Kidney (tissue), 14 donors: Measurements from ENCODE around the gene LDAF1. TPM values are rescaled to one million over a fixed set of nuclear protein-coding genes. Genes with fewer than 3 reads are reported as not detected.

Source experiments
- DNase-seq, 5 donors: peaks; one replicate each; pipeline ENCODE4 v3.0.0-alpha.2; 2013 to 2020
- FAIRE-seq: peaks from 2 replicates; lab custom pipeline; 2012; peaks lifted over from hg19 to GRCh38; lab: Jason Lieb, UNC
- H3K27ac ChIP-seq, 2 donors: one replicate each; pipeline ENCODE4 v1.7.0; 2013; ENCODE audit warnings: low read depth in 2 of 2, low read length in 2 of 2, inconsistent platforms in 1 of 2
- H3K27me3 ChIP-seq: one replicate; pipeline ENCODE4 v1.7.1; 2013; ENCODE audit warnings: low read length, inconsistent platforms; ENCODE audit not compliant: control insufficient read depth, insufficient read depth
- H3K36me3 ChIP-seq, 3 donors: one replicate each; pipeline versions ENCODE4 v1.7.0 to v1.7.1; 2013; ENCODE audit warnings: low read length in 3 of 3, control low read depth in 1 of 3, inconsistent platforms in 1 of 3; ENCODE audit not compliant: insufficient read depth in 3 of 3, control insufficient read depth in 2 of 3
- H3K4me1 ChIP-seq, 3 donors: one replicate each; pipeline versions ENCODE4 v1.7.0 to v1.7.1; 2013; ENCODE audit warnings: low read length in 3 of 3, inconsistent platforms in 1 of 3, low read depth in 1 of 3; ENCODE audit not compliant: control insufficient read depth in 2 of 3, insufficient read depth in 2 of 3
- H3K4me3 ChIP-seq, 3 donors: one replicate each; pipeline versions ENCODE4 v1.7.0 to v1.8.1; 2013; ENCODE audit warnings: low read length in 3 of 3, control low read depth in 1 of 3, inconsistent platforms in 1 of 3
- H3K9ac ChIP-seq, 3 donors: one replicate each; pipeline versions ENCODE4 v1.7.0 to v1.7.1; 2013; ENCODE audit warnings: low read length in 3 of 3, control low read depth in 1 of 3, inconsistent platforms in 1 of 3
- H3K9me3 ChIP-seq, 3 donors: one replicate each; pipeline versions ENCODE4 v1.7.0 to v1.7.1; 2013; ENCODE audit warnings: low read length in 3 of 3, control low read depth in 1 of 3, inconsistent platforms in 1 of 3; ENCODE audit not compliant: control insufficient read depth in 2 of 3, insufficient read depth in 1 of 3
- intact Hi-C: fragments of 100-400 bp; cut with DNase I; formaldehyde crosslinking; loops from one replicate; pipeline ENCODE4 v1.11.1; 2022
- polyA plus RNA-seq: library from polyadenylated mRNA; stranded (reverse); fragments of 350-450 nt; fragmentation: Illumina TruSeq; extraction: RNeasy Lipid Tissue Mini Kit (QIAGEN cat#74804); gene quantifications from one replicate; pipeline ENCODE4 v1.2.3, GENCODE V29; 2014; ENCODE audit warnings: low read depth, low replicate concordance; ENCODE audit not compliant: insufficient read depth
- total RNA-seq: library from RNA; stranded (reverse); fragmentation: NEBNext Ultra II Directional; extraction: Animal tissue kit (Norgen Biotek cat#: 25700); gene quantifications from one replicate; pipeline ENCODE4 v1.2.1, GENCODE V29; 2021
- TF ChIP-seq, protein P1 (sequence below): IDR thresholded peaks from 3 replicates; pipeline ENCODE4 v1.5.1; 2012; ENCODE audit warnings: mild to moderate bottlenecking, moderate library complexity, borderline replicate concordance; ENCODE audit not compliant: insufficient read depth; ENCODE audit errors: extremely low read depth
- donor health status: control.
- donor health status: control.
- donor health status: control.
- donor health status: control.
- donor health status: control.
- donor health status: DM: yes; HTN: yes; CAD: no.
- donor health status: Normal renal cell carcinoma (clear cell type).

Gene LDAF1
- total and polyA plus RNA-seq, 2 donors from 2014 or later = 16.4 to 35.1 TPM

DNA sequence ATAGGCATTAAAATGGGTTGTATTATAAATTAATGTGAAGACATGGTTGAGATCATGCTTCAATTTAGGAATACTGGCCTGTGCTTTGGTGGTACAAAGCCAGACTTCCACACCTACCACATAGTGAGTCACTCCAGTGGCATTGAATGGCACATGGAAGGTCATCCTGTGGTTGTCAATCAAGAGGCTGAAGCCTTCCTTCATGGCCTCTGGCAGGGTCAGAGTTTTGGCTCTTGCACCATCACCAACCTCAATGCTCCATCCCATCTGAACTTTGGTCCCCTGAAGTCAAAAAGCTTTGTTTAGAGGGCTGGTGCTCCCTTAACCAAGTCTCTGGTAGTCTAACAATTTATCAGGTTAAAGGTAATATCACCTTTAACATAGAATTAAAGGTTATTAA is 46.8 kb downstream of the LDAF1 start:
- no peak overlapping the region for H3K9ac ChIP-seq
- H3K9me3 ChIP-seq = no peaks in the 10 kb centered on the region
- no peaks in the 10 kb centered on the region for H3K4me1 ChIP-seq
- H3K36me3 ChIP-seq = no peaks in the 10 kb centered on the region
- no peak overlapping the region for H3K4me3 ChIP-seq
- DNase-seq (no peak), FAIRE-seq (no peak)
- TF ChIP-seq, protein P1, sequence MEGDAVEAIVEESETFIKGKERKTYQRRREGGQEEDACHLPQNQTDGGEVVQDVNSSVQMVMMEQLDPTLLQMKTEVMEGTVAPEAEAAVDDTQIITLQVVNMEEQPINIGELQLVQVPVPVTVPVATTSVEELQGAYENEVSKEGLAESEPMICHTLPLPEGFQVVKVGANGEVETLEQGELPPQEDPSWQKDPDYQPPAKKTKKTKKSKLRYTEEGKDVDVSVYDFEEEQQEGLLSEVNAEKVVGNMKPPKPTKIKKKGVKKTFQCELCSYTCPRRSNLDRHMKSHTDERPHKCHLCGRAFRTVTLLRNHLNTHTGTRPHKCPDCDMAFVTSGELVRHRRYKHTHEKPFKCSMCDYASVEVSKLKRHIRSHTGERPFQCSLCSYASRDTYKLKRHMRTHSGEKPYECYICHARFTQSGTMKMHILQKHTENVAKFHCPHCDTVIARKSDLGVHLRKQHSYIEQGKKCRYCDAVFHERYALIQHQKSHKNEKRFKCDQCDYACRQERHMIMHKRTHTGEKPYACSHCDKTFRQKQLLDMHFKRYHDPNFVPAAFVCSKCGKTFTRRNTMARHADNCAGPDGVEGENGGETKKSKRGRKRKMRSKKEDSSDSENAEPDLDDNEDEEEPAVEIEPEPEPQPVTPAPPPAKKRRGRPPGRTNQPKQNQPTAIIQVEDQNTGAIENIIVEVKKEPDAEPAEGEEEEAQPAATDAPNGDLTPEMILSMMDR = no peak
- intact Hi-C loops = no loop called here
- H3K27ac ChIP-seq = no peak overlapping the region
- no peaks in the 10 kb centered on the region for H3K27me3 ChIP-seq

GRCh38 chr16:21206550-21206949 is 48.1 kb downstream of the LDAF1 start:
- no peaks in the 10 kb centered on the region for H3K36me3 ChIP-seq
- H3K27me3 ChIP-seq = no peaks in the 10 kb centered on the region
- H3K4me3 ChIP-seq = no peak overlapping the region
- H3K9me3 ChIP-seq = no peaks in the 10 kb centered on the region
- H3K27ac ChIP-seq = no peak overlapping the region
- intact Hi-C loops = no loop called here
- TF ChIP-seq, protein P1 = no peak
- H3K9ac ChIP-seq = no peak overlapping the region
- H3K4me1 ChIP-seq = no peaks in the 10 kb centered on the region
- no peak for FAIRE-seq
- no peak for DNase-seq

DNA sequence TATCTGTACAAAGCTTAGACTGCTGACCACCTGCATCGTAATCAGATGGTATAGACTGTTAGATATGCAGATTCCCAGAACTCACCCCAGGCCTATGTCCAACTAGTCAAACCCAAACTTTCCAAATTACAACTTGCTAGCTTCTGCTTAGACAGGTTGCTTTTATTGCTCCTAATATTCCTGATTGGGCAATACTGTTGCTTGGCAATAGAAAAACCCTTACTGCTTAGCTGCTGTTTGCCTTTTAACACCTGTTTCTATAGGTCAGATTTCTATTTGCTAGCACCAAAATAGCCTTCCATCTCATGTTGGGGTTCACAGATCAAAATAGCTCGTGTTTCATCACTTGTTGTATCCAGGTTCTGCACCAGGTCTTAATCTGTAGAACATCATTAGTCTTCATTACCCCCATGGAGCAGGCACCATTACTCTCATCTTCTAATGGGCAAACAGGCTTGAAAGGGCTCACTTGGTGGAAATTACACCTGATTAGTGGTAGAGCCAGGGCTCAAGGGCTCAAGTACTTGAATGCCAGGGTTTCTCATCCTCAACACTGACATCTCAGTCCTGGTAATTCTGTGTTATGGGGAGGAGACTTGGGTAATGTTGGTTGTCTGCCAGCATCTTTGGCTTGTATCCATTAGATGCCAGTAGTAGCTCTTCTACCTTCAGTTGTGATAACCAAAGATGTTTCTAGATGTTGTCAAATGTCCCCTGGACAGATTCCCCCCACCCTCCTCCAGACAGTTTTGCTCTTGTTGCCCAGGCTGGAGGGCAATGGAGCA is 50.2 kb downstream of the LDAF1 start:
- TF ChIP-seq, protein P1 = no peak
- intact Hi-C loops = no loop called here
- no peak overlapping the region for H3K27ac ChIP-seq

DNA sequence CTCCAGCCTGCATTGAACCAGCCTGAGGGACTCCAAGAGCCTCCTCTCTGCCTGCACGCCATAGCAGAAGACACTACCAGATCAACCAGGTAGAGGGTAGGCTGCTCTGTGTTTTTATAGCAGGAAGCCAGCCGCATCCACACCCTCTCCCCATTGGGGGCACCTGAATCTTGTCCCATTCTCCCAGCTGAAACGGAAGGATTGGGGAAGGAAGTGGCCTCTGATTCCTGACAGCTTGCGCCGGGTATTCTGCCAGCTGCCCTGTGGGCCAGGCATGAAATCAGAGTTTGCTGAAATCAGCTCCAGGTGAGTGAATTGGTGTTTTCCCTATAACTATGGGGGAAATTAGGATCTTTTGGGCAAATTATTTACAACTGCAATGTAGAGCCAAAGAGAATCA is 53.0 kb downstream of the LDAF1 start, which contains the start of gene ZP2:
Gene ZP2, minus strand, starts transcription at position 89 of the 400 bp plus-strand sequence. Its CDS starts 27 bp downstream, at position 62.
- intact Hi-C loops = no loop called here
- Histone ChIP-seq H3K9me3 (no peaks in the 10 kb centered on the region), H3K9ac (no peak within 1 kb of the TSS), H3K27ac (no peak within 1 kb of the TSS), H3K27me3 (no peaks in the 10 kb centered on the region), H3K4me1 (no peaks in the 10 kb centered on the region), H3K36me3 (no peaks in the 10 kb centered on the region), H3K4me3 (no peak within 1 kb of the TSS)
- TF ChIP-seq, protein P1 = no peak
- FAIRE-seq = no peak
- DNase-seq = no peak

More for the DNA sequence above, 50.2 kb downstream of the LDAF1 start:
- no peak for DNase-seq
- Histone ChIP-seq H3K4me1 (no peaks in the 10 kb centered on the region), H3K9me3 (no peaks in the 10 kb centered on the region), H3K4me3 (no peak overlapping the region), H3K9ac (no peak overlapping the region), H3K36me3 (no peaks in the 10 kb centered on the region), H3K27me3 (no peaks in the 10 kb centered on the region)
- no peak for FAIRE-seq
